HEK293T (cell line): Measurements from ENCODE around the gene DOK7.

Experiments
- BHLHE40 ChIP-seq: fragments of 450-650 bp; IDR thresholded peaks from 2 replicates; pipeline ENCODE4 v1.6.1; 2016; ENCODE audit warnings: mild to moderate bottlenecking, moderate library complexity, borderline replicate concordance
- CTBP1 ChIP-seq: fragments of 450-650 bp; IDR thresholded peaks from 2 replicates; pipeline ENCODE4 v1.6.1; 2016; ENCODE audit warnings: borderline replicate concordance
- ELF4 ChIP-seq: fragments of 450-650 bp; IDR thresholded peaks from 2 replicates; pipeline ENCODE4 v1.6.1; 2017; ENCODE audit warnings: antibody characterized with exemption
- FOXK2 ChIP-seq: fragments of 450-650 bp; IDR thresholded peaks from 2 replicates; pipeline ENCODE4 v1.6.1; 2016; ENCODE audit warnings: mild to moderate bottlenecking
- FOXM1 ChIP-seq: fragments of 450-650 bp; IDR thresholded peaks from 2 replicates; pipeline ENCODE4 v1.6.1; 2017; ENCODE audit warnings: mild to moderate bottlenecking, borderline replicate concordance
- HDGF ChIP-seq: fragments of 450-650 bp; IDR thresholded peaks from 2 replicates; pipeline ENCODE4 v1.6.1; 2017; ENCODE audit warnings: antibody characterized with exemption, borderline replicate concordance
- LEF1 ChIP-seq: fragments of 450-650 bp; IDR thresholded peaks from 2 replicates; pipeline ENCODE4 v1.6.1; 2017; ENCODE audit warnings: mild to moderate bottlenecking, borderline replicate concordance
- NFRKB ChIP-seq: fragments of 450-650 bp; IDR thresholded peaks from 2 replicates; pipeline ENCODE4 v1.6.1; 2016; ENCODE audit warnings: mild to moderate bottlenecking, moderate library complexity
- SP1 ChIP-seq: fragments of 450-650 bp; IDR thresholded peaks from 2 replicates; pipeline ENCODE4 v1.6.1; 2017
- SUZ12 ChIP-seq: fragments of 450-650 bp; IDR thresholded peaks from 2 replicates; pipeline ENCODE4 v1.6.1; 2016; ENCODE audit warnings: mild to moderate bottlenecking
- TARDBP ChIP-seq: fragments of 450-650 bp; IDR thresholded peaks from 2 replicates; pipeline ENCODE4 v1.6.1; 2016
- ZNF384 ChIP-seq: fragments of 450-650 bp; IDR thresholded peaks from 2 replicates; pipeline ENCODE4 v1.6.1; 2016

GRCh38 chr4:3481113-3481531 is 18.0 kb downstream of the DOK7 start:
- TF ChIP-seq ELF4, result no peak
- TF ChIP-seq NFRKB, result no peak
- no peak for TF ChIP-seq FOXK2
- no peak for TF ChIP-seq SP1
- no peak for TF ChIP-seq BHLHE40
- TF ChIP-seq LEF1, result no peak
- no peak for TF ChIP-seq FOXM1
- TF ChIP-seq TARDBP, result no peak
- TF ChIP-seq ZNF384, result no peak
- no peak for TF ChIP-seq CTBP1
- TF ChIP-seq HDGF, result no peak
- no peak for TF ChIP-seq SUZ12
